GM18519 (cell line): Measurements from ENCODE around the gene HNRNPA3.
"Not testable (repeated sequence)": the region's sequence is repeated elsewhere in the genome, so short reads cannot be mapped to it uniquely, and the experiment has no call there.

Experiments used
- ATAC-seq: cut with Tn5 transposase; IDR thresholded peaks from one replicate; pipeline ENCODE4 v1.9.1; 2021; ENCODE audit warnings: mild to moderate bottlenecking, moderate library complexity; ENCODE audit not compliant: unreplicated experiment, low FRiP score

HNRNPA3 gene

DNA sequence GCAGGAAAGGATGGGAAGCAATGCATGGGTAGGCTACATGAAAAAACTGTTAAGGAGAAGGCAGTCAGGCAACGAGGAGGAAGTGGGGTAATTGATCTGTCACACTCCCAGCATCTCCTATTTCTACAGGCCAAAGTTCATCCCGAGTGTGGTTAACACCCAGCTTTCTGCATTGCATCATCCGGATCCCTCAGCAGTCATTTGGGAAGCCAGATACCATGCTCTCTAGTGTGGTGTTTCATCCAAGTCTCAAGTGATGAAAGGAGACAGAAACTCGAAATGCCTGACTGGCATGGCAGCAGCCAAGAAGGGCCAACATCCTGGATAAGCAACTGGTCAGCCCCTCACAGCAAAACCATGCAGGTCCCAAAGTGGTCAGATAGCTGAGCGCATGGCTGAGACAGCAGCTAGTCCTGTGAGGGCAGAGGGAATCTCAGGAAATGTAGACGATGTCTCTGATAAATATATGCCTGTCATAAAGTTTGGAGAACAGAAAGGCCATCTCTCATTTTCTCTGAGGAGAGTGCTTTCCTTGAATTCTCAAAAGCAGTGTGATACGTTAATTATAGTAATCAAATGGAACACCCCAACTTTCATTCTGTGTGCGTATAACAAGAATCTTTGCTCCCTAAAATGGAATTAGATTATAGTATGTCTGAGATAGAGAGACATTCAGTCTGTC is 24.8 kb upstream of the HNRNPA3 start:
- ATAC-seq, result no peak

DNA sequence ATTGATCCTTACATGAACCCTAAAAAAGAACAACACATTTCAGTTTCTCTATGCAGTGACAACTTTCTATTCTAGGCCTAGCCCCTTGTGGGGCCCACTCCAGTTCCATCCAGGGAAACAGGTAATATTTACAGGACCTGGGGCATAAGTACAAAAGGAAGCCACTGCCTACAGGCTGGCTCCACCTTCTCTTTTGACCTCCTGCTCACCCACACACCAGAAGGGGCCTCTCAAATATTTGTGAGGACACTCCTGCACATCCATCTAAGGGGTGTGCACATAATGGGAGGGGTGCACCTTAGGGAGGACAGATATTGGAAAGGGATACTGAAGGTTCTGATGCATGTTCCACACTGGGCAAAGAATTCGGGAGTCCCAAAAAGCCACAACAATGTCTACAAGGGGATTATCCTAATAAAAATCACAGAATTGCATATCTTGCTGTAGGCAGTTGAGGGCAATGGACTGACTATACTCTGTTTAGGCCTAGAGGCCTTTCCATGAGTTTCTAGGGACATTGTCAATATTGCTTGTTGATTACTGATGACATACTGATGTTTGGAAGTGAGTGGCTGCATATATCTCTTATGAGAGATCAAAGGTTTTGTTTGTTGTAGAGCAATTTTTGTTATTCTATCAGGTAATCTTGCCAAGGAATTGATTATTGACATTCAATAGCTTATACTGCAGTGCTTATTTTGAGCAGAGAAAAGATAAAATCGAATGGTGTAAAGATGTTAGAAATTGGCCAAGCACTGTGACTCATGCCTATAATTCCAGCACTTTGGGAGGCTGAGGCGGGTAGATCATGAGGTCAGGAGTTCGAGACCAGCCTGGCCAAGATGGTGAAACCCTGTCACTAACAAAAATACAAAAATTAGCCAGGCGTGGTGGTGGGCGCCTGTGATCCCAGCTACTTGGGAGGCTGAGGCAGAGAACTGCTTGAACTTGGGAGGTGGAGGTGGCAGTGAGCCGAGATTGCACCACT is 23.8 kb upstream of the HNRNPA3 start:
- no peak for ATAC-seq

DNA sequence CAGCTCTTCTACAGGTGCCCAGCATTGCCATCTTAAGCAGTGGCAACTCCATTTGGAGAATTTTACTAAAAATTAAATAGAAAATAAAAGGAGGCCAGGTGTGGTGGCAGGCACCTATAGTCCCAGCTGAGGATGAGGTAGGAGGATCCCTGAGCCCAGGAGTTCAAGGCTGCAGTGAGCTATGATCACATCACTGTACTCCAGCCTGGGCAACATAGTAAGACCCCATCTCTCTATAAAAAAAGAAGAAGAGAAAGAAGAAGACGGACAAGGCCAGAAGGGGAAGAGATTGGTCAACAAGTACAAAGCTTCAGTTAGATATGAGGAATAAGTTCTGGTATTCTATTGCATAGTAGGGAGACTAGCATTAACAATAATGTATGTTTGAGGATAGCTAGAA is 21.7 kb upstream of the HNRNPA3 start:
- no peak for ATAC-seq

GRCh38 chr2:177192788-177193187 is 19.8 kb upstream of the HNRNPA3 start:
- no peak for ATAC-seq

GRCh38 chr2:177193240-177193639 is 19.4 kb upstream of the HNRNPA3 start:
- no peak for ATAC-seq

DNA sequence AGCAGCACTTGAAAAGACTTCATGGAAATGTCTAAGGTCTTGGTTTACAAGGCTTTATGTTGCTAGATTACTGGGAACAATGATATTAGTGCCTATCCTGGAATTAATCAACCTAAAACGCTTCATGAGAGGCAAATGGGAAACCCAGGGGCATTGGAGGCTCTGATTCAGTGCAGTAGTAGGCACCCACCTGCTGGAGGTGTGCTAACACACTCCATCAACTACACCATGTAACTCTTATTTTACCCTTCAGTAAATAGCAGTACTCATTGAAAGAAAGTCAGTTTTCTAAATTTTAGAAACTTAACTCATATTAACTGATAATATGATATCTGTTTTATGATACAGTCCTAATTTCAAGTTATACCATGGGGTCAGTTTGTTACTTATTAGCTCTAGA is 17.4 kb upstream of the HNRNPA3 start:
- ATAC-seq, result no peak

GRCh38 chr2:177200419-177200818 is 12.2 kb upstream of the HNRNPA3 start:
- ATAC-seq, result not testable (repeated sequence)

GRCh38 chr2:177201919-177202346 is 10.7 kb upstream of the HNRNPA3 start:
- ATAC-seq, result no peak

DNA sequence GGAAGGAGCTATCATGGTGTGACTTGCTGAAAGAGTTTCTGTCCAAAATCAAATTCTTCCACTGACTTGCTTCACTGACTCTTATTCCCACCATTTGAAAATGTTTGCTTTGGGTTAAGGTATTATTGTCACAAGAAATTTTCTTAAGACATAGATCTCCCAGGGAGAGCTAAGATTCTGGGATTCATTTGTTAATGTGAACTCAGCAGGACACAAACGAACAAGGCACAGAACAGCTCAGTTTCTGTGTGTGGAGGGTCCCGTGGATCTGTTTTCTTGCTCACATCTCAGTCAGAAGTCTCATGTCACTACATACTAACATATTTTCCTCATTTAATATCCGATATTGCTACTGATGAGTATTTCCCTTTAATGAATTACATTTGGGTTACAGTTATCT is 8.2 kb upstream of the HNRNPA3 start:
- ATAC-seq, result no peak

DNA sequence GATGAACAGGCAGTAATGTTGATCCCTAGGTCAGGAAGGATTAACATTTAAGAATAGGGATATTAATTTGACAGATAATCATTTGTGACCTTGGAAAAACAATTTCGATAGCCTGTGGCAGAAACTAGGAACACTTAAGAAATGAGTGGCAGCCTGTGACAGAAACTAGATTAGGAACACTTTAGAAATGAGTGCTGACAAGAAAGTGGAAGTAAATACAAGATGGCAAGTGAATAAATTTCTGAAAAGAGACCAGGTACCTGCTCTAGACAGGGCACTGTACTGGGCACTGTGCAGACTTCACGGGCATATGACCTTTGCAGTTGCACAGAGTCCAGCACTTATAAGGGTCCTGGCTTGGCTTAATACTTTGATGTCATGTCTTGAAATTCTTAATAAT is 5.5 kb upstream of the HNRNPA3 start:
- ATAC-seq, result peak; percentile 73

GRCh38 chr2:177211169-177211568 is 1.4 kb upstream of the HNRNPA3 start:
- ATAC-seq, result no peak

DNA sequence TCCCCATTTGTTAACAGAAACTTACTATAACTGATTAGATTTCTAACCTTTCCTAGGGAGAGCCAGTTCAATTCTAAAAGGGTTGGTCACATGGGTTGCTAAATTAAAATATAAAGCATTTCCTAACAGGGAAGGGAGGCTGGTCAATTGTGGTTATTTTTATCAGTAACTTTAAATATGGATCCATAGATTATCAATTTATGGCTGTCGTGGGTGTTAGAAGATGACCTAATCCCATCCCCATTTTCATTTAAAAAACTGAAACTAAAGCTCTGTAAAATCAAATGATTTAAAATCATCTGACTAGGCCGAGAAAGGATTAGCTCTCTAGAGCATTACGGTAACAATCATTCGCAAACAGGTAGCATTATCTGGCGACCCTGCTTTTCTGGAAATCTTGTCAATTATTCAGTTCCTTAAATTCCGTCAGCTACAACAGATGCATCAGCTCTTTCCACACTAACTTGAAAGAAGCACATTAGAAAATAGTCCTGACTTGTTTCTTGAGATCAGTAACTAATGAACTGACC is 953 bp upstream of the HNRNPA3 start:
- ATAC-seq, result no peak

GRCh38 chr2:177212891-177213856 is 580 bp downstream of the HNRNPA3 start:
- ATAC-seq, result peak; percentile 27

- no peak for ATAC-seq
These were observed 4.8 kb downstream of the HNRNPA3 start for GRCh38 chr2:177217247-177217843.

DNA sequence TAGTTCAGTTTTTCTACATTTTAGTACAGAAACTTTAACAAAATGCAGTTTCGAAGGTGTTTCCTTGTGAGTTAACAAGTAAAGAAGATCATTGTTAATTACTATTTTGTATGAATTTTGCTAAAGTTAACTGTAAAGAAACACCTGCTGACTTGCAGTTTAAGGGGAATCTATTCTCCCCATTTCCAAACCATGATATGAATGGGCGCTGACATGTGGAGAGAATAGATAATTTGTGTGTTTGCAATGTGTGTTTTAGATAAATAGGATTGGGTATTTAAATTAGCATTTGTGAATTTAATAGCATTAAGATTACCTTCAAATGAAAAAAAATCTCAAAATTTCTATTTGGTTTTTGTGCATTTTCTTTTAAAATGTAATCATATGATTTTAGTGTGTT is 7.2 kb downstream of the HNRNPA3 start:
- not testable (repeated sequence) for ATAC-seq

DNA sequence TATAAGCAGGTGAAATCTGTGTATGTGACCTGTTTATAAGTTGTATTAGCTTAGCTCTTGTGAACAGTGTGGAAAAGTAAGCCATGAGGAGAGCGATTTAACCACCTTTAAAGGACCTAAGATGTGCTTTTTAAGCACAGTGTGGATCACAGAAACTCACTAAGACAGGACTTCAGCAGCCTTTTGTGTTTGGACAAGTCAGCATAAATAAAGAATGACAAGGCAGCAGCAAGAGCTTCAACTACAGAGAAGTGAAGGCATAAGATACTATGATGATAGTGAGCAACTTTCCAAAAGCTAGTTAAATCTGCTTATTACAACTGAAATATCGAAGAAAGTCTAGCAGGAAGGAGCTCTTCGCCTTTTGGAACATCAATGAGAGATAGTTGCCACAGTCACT is 8.9 kb downstream of the HNRNPA3 start:
- ATAC-seq, result no peak

GRCh38 chr2:177221970-177222369 is 9.4 kb downstream of the HNRNPA3 start:
- ATAC-seq, result no peak

GRCh38 chr2:177223436-177223835 is 10.8 kb downstream of the HNRNPA3 start:
- not testable (repeated sequence) for ATAC-seq

- ATAC-seq, result no peak
These were observed 13.4 kb downstream of the HNRNPA3 start for GRCh38 chr2:177225965-177226360.
